CD1c-positive myeloid dendritic cell (primary cell): ENCODE measurements around the gene TBCD.

ENCODE experiments used
- DNase-seq: peaks from one replicate; pipeline ENCODE4 v3.0.0-alpha.2; 2016; ENCODE audit errors: extremely low spot score

Gene TBCD

DNA sequence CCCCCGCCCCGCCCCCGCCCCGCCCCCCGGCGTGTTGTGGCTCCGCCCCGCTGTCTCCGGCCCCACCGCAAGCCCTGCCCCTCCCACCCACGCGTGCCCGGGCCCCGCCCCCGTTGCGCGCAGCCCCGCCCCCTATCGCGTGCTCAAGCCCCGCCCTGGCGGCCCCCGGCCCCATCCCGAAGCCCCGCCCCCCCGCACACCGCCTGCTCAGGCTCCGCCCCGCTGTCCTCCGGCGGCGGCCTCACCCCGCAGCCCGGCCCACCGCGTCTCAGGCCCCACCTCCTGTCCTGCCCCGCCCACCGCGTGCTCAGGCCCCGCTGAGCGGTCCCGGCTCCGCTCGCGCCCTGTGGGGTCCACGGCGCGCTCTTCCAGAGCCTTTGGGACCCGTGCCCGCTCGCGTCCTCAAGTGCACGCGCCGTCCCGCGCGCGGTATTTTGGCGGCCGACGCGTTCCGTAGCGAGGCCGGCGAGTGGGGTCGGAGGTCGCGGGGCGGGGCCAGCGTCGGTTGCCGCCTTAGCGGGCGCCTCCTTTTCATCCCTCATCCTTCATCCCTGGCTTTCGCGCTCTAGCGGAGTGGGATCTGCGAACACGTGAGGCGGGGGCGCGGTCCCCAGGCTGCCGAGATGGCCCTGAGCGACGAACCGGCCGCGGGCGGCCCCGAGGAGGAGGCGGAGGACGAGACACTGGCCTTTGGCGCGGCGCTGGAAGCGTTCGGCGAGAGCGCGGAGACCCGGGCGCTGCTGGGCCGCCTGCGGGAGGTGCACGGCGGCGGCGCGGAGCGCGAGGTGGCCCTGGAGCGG is at the start of gene TBCD:
TSS of gene TBCD (plus strand) at position 495 of the 800 bp plus-strand sequence. CDS start at position 624, 129 bp downstream.
- peak; percentile 91 for DNase-seq

DNA sequence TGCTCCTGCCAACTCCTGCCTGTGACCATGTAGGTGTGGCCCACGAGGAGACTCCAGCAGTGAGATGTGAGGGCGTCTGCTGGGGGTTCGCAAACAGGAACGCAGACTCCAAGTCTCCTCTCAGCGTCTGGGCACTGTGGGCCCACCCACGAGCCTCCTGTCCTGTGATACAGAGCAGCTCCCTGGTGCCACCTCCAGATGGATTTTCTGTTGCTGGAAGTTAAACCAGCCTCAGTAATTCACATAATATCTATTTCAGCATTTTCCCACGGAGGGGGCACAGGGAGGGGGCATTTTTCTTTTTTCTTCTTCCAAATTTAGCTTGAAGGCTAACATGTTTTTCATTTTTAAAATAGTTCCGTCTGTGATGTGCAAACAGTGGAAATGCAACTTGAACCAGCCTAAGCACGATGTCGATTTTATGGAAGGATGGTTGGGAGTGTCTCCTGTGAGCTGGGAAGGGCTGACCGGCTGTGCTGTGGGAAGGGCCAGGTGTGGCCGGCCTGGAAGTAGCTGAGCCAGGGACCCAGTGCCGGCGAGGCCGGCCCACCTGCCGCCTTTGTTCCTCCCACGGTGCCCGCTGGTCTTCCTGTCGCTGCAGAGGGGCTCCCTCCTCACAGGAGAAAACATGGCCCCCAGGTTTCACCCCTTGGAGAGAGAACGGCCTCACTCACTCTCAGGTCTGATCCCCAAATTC is 49.5 kb upstream of the TBCD start:
- DNase-seq = no peak

DNA sequence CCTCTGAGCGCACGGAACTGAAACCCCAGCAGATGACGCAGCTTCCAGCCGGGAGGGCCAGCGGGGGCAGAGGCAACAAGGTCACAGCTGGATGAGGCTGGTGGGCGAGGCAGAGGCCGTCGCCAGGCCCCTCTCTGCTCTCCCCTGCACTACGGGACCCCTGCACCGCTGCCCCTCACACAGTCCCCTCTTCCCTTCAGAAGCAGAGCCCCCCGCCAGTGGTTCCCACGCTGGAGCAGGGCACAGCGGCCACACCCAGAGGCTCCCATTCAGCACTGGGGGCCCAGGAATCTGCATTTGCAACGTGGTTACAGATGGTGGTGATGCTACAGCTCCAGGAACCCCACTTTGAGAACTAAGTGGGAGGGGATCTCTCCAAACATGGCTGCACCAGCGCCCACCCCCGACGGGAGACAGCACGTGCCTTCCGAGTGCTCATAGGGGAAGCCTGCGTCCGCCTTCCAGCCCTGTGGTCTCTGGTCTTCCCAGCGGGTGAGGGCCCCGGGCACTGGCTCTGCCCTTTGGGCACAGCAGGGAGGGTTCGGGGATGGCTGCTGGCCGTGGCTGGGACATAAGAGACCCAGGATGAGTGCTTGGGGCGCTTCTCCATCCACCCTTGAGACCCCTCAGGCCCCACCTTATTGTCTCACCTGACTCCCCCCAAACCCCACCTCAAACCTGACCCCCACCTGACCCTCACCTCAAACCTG is 48.7 kb upstream of the TBCD start:
- DNase-seq = no peak

GRCh38 chr17:82703935-82704865 is 47.7 kb upstream of the TBCD start:
- DNase-seq = no peak

DNA sequence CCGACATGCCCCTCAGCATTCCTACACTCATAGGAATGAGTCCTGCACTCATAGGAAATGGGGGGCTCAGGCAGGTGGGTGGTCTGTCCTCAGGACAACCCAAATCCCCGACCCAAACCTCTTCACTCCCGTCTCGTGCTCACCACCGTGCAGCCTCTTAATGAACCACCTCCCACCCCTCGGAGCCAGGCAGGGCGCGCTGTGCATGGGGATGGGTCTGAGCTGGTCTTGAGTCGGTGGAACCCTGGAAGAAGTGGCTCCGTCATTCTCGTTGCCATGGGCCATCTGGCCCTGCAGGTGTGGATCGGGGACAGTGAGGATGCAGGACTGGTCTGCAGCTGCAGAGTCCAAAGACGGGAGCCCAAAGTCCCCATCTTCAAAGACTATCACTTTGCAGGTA is 47.0 kb upstream of the TBCD start:
- DNase-seq = no peak

DNA sequence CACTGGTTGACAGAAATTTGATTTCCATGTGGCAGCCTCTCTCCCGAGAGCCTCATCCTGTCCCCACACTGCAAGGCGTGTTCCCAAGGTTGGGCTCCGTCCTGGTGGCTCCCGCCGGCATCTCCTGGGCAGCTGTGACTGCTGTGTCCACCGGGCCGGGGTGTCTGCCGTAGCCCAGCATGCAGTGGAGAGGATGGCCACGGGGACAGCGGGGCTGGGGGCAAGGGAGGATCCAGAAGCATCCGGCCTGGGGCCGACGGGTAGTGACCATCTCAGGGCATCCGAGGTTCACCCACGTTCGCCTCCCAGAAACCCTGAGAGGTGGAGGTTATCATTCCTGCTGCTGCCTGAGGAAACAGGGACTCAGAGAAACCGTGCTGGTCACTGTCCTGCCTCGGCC is 46.1 kb upstream of the TBCD start:
- DNase-seq = no peak

DNA sequence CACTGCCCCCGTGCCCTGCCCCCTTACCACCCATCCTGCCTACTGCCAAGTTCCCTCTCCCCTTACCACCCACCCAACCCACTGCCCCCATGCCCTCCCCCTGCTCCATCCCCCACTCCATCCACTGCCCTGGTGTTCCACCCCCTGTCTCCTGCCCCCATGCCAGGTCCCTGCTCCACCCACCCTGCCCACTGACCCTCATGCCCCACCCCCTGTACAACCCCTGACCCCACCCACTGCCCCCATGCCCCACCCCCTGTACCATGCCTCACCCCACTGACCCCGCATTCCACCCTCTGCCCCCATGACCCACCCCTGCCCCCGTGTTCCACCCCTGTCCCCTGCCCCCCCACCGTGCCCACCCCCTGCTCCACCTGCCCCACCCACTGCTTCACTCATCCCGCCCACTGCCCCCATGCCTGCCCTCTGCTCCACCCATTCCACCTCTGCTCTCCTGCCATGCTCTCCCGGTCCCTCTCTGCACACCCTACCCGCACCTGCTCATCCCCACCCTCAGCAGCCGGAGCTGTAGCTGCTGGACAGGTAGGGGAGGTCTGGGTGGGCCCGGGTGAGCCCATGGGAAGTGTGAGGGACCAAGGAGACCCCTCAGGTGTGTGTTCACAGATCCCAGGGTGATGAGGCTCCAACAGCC is 42.7 kb upstream of the TBCD start:
- no peak for DNase-seq

DNA sequence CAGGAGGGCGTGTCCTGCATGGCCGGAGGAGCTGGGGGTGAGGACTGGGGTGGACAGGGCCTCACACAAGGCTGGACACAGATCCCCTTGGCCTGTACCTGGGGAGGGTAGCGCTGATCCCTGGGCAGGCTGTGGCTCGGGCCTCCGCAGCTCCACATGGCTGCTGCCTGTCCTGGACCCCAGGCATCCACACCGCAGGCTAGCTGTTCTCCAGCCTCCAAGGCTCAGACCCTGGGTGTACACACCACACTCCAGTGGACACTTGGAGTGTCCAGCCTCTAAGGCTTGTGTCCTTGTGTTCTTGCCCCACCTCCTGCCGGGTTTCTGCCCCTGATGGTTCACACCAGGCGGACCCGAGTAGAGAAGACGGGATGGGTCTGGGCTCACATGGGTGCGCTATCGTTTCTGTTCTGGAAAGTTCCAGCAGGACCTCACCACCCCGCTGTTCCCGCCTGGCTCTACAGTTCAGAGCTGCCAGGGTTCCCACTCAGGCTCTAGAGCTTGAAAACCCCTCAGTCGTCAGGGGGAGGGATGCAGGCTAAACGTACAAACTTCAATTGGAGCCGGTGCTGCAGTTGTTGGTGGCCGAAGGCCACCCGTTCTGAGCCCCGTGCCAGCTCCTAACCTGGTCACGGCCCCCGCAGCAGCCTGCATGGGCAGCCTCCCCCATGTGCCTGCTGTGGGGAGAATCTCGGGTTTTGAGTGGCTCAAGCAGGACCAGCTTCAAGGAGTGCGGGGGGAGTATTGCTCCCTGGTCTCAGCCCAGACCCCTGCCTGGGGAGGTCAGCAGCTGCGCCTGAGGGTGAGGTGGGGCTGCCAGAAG is 42.0 kb upstream of the TBCD start:
- DNase-seq = no peak

- DNase-seq = no peak
These were observed 41.2 kb upstream of the TBCD start for GRCh38 chr17:82710499-82711232.

- DNase-seq = peak; percentile 7
These were observed 38.7 kb upstream of the TBCD start for GRCh38 chr17:82713071-82713723.

DNA sequence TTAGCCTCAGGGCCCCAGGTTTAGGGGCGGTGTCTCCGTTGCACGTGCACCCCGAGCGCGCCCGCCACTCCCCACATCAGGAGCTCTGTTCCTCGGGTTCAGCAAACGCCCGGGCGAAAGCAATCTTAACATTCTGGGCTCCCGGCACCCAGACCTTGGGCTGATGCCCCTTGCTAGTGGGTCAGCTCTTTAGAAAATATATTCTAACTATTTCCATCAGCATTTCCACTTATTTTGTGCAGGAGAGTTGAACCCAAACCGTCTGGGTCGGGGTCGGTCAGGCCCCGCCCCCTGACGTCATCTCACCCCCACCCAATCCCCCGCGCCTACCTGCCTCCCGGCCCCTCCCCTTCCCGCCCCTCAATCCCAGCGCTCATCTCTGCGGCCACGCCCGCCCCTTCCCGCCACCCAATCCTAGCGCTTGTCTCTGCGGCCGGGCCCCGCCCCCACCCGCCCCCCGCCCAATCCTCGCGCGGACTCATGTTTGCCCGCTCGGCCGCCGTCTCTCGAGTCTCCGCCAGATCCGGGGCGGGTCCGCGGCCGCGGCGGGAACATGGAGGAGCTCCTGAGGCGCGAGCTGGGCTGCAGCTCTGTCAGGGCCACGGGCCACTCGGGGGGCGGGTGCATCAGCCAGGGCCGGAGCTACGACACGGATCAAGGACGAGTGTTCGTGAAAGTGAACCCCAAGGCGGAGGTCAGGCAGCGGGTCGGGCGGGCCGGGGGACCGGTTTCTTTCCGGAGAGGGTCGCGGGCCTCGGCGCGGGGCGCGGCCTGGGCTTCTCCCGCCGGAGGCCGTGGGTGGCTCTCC is 35.5 kb upstream of the TBCD start, which contains the start of gene FN3KRP:
TSS of gene FN3KRP (plus strand) at position 504 of the 808 bp plus-strand sequence. CDS start at position 554, 50 bp downstream.
- peak; percentile 96 for DNase-seq

GRCh38 chr17:82718986-82719685 is 32.7 kb upstream of the TBCD start:
- no peak for DNase-seq

DNA sequence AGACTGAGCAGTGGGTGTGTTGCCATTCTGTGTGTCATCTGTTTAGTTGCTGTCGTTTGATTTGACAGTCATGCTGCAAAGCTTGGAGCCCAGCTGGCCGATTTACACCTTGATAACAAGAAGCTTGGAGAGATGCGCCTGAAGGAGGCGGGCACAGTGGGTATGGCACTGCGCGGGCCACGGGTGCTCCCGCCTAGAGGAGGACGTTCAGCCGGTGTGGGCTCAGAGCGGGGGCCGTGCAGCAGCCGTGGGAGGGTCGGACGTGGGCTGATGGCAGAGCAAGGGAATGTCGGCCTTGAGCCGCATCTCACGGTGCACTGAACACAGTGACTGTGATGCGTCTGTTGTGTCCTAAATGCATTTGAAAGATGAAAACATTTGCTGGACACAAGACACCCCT is 31.7 kb upstream of the TBCD start:
- no peak for DNase-seq

- no peak for DNase-seq
These were observed 29.4 kb upstream of the TBCD start for GRCh38 chr17:82722341-82723013.

GRCh38 chr17:82723169-82723807 is 28.6 kb upstream of the TBCD start:
- no peak for DNase-seq

GRCh38 chr17:82726427-82726826 is 25.4 kb upstream of the TBCD start:
- DNase-seq = no peak
